D721Med (cell line): ENCODE results near the gene GDAP2.

Experiments used
- DNase-seq: peaks from one replicate; pipeline ENCODE4 v3.0.0; 2011; ENCODE audit warnings: low spot score; ENCODE audit not compliant: insufficient read length
- FAIRE-seq: peaks from 2 replicates; lab custom pipeline; 2011; peaks lifted over from hg19 to GRCh38; lab: Jason Lieb, UNC
- CTCF ChIP-seq: IDR thresholded peaks from 2 replicates; pipeline ENCODE4 v1.5.1; 2012; ENCODE audit warnings: mild to moderate bottlenecking, control low read depth; ENCODE audit not compliant: insufficient read depth; ENCODE audit errors: missing control alignments

GDAP2 gene

GRCh38 chr1:117830222-117830621, 99.2 kb downstream of the GDAP2 start:
- no peak for DNase-seq
- FAIRE-seq = no peak
- no peak for TF ChIP-seq CTCF

- FAIRE-seq = no peak
- DNase-seq = no peak
- TF ChIP-seq CTCF = no peak
These were observed 101.2 kb downstream of the GDAP2 start for GRCh38 chr1:117828201-117828600.

- TF ChIP-seq CTCF = no peak
- DNase-seq (no peak), FAIRE-seq (no peak)
These were observed 102.8 kb downstream of the GDAP2 start for GRCh38 chr1:117826540-117827078.

- DNase-seq (no peak), FAIRE-seq (no peak)
- TF ChIP-seq CTCF = no peak
These were observed 103.3 kb downstream of the GDAP2 start for GRCh38 chr1:117826119-117826518.

GRCh38 chr1:117825414-117825813, 104.0 kb downstream of the GDAP2 start:
- TF ChIP-seq CTCF = no peak
- DNase-seq (no peak), FAIRE-seq (no peak)

GRCh38 chr1:117824616-117825015, 104.8 kb downstream of the GDAP2 start:
- DNase-seq (no peak), FAIRE-seq (no peak)
- TF ChIP-seq CTCF = no peak

GRCh38 chr1:117821774-117822482, 107.5 kb downstream of the GDAP2 start:
- no peak for FAIRE-seq
- no peak for DNase-seq
- TF ChIP-seq CTCF = no peak
